GM19328 (cell line): Measurements from ENCODE around the gene POLR2B.
A peak's percentile ranks its signal among the peaks of the same experiment; 100 is the strongest.
"Not testable (repeated sequence)": the region's sequence is repeated elsewhere in the genome, so short reads cannot be mapped to it uniquely, and the experiment has no call there.

Experiments
- ATAC-seq: cut with Tn5 transposase; IDR thresholded peaks from one replicate; pipeline ENCODE4 v1.9.1; 2021; ENCODE audit warnings: mild to moderate bottlenecking, moderate library complexity; ENCODE audit not compliant: unreplicated experiment

POLR2B gene

GRCh38 chr4:56978750-56979303 lies at the start of gene POLR2B:
POLR2B (plus strand) TSS chr4:56978896; CDS start chr4:56978986, 90 bp downstream.
- ATAC-seq = peak; percentile 51

DNA sequence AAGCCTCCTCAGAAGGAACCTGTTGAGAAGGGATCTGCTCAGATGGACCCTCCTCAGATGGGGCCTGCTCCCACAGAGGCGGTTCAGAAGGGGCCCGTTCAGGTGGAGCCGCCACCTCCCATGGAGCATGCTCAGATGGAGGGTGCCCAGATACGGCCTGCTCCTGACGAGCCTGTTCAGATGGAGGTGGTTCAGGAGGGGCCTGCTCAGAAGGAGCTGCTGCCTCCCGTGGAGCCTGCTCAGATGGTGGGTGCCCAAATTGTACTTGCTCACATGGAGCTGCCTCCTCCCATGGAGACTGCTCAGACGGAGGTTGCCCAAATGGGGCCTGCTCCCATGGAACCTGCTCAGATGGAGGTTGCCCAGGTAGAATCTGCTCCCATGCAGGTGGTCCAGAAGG lies 48.1 kb upstream of the POLR2B start:
- no peak for ATAC-seq

GRCh38 chr4:56931924-56932323 lies 46.8 kb upstream of the POLR2B start:
- ATAC-seq = no peak

- ATAC-seq = no peak
Observed at GRCh38 chr4:56937262-56937661, 41.4 kb upstream of the POLR2B start.

DNA sequence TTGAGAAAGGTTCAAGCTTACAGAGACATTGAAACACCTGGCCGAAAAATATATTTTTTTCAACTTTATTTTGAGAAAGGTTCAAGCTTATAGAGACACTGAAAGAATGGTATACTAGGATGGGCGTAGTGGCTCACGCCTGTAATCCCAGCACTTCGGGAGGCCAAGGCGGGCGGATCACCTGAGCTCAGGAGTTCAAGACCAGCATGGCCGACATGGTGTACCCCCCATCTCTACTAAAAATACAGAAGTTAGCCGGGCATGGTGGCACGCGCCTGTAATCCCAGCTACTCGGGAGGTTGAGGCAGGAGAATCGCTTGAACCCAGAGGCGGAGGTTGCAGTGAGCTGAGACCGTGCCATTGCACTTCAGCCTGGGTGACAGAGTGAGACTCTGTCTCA lies 38.9 kb upstream of the POLR2B start:
- not testable (repeated sequence) for ATAC-seq

- ATAC-seq = no peak
Observed at GRCh38 chr4:56940403-56940802, 38.3 kb upstream of the POLR2B start.

GRCh38 chr4:56940971-56941370 lies 37.7 kb upstream of the POLR2B start:
- no peak for ATAC-seq

GRCh38 chr4:56941403-56941802 lies 37.3 kb upstream of the POLR2B start:
- ATAC-seq = no peak

GRCh38 chr4:56953680-56954520 lies 24.8 kb upstream of the POLR2B start:
- no peak for ATAC-seq

- ATAC-seq = no peak
Observed at GRCh38 chr4:56958111-56958517, 20.6 kb upstream of the POLR2B start.

- ATAC-seq = no peak
Observed at GRCh38 chr4:56959100-56959499, 19.6 kb upstream of the POLR2B start.

GRCh38 chr4:56961107-56961500 lies 17.6 kb upstream of the POLR2B start:
- no peak for ATAC-seq

- no peak for ATAC-seq
Observed at GRCh38 chr4:56971383-56971782, 7.3 kb upstream of the POLR2B start.

- ATAC-seq = no peak
Observed at GRCh38 chr4:56972389-56972788, 6.3 kb upstream of the POLR2B start.

- no peak for ATAC-seq
Observed at GRCh38 chr4:56972809-56973208, 5.9 kb upstream of the POLR2B start.

DNA sequence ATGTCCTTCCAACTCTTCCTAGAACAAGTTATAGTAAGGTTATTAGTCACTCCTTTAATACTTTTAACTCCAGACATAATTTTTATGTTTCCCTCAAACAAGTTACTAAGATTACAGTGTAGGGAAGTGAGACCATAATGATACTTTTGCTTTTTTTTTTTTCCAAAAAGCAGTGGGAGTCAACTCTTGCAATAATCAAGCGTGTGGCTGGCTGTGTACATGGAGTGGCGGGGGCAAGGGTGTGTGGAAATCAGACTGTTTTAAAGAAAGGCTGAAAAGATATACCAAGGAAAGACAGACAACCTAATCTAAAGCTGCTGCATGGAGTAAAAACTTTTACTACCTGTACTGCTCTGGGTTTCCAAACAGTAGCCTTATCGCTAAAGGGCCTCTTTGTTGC lies 5.4 kb upstream of the POLR2B start:
- no peak for ATAC-seq

- ATAC-seq = no peak
Observed at GRCh38 chr4:56976283-56976836, 2.3 kb upstream of the POLR2B start.

GRCh38 chr4:56976837-56977320 lies 1.8 kb upstream of the POLR2B start:
- ATAC-seq = peak; percentile 15

DNA sequence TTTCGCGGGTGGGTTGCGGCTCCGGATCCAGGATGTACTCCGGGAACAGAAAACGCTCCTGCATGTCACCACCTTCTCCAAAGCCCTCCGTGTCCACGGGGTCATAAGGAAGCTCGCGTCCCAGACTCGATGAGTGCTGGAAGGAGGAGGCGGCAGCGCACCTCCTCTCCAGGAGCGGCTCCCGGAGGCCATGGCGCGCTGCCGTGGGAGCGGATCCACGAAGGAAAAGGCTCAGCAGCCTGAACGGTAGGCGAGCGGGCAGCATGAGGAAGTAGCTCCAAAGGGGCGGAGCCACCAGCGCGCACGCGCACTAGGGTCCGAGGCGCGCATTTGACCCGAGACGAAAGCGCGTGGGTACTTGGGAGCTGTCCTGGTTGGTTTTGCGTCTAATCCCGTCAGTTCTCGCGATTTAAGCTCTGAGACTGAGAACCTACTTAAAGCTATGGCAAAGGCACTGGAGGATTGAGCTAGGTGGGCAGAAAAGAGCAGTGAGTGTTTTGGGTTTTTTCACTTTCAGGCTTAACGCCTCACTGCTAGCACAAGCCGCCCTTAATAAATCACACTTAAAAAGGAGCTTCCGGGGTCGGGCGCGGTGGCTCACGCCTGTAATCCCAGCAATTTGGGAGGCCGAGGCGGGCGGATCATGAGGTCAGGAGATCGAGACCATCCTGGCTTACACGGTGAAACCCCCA lies 1.2 kb upstream of the POLR2B start, which contains the start of gene NOA1:
TSS of gene NOA1 (minus strand) at position 286 of the 692 bp plus-strand sequence. CDS start at position 265, 21 bp downstream.
- ATAC-seq = peak; percentile 84

DNA sequence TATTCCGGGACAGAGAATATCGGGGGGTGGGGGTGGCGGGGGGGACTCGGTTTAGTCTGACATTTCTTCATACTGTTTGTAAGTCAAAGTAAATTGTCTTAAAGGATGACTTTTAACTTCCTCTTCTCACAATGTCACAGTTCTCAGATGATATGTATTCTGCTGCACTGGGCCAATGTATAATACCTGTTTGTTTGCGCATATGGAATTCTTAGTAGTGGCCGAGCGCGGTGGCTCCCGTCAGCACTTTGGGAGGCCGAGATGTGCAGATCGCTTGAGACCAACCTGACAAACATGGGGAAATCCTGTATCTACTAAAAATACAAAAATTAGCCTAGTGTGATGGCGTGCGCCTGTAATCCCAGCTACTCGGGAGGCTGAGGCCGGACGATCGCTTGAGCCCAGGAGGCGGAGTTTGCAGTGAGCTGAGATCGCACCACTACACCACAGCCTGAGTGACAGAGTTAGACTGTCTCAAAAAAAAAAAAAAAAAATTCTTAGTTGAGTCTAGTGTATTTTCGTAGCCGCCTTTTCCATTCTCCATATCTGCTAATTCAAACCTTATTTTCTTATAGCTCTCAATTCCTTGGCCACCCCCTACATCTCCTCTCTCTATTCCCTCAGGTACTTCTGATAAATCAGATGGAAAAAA lies 851 bp downstream of the POLR2B start:
- no peak for ATAC-seq

DNA sequence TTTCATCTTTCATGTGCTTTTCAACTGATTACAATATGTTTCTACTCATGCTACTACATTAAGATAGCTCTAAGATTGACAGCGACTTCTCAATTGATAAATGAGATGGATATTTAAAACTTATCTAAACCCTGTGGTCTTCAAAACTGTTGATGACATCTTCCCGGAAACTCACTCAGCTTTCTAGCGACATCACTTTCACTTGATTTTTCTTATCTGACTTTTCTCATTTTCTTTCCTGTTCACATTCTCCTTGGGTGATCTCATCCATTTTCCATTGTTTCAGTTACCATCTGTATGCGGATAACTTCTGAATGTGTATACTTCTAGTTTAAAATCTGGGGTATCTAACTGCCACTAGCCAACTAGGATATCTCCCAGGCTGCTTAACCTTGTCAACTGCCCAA lies 3.1 kb downstream of the POLR2B start:
- no peak for ATAC-seq
